IMR-90 (cell line): ENCODE measurements around the gene FOXS1.

Experiments
- CHD1 ChIP-seq: IDR thresholded peaks from 2 replicates; pipeline ENCODE4 v1.6.1; 2012; ENCODE audit warnings: low read depth, low read length, improper control_type of control experiment
- FOS ChIP-seq: fragments of 150-350 bp; IDR thresholded peaks from 2 replicates; pipeline ENCODE4 v1.6.1; 2016; ENCODE audit warnings: low read depth, low read length
- MAFK ChIP-seq: IDR thresholded peaks from 2 replicates; pipeline ENCODE4 v1.6.1; 2012; ENCODE audit warnings: low read depth, low read length, improper control_type of control experiment
- MXI1 ChIP-seq: IDR thresholded peaks from 2 replicates; pipeline ENCODE4 v1.6.1; 2012; ENCODE audit warnings: low read depth, mild to moderate bottlenecking, low read length, moderate library complexity, borderline replicate concordance
- POLR2A ChIP-seq: IDR thresholded peaks from 2 replicates; pipeline ENCODE4 v1.6.1; 2012; ENCODE audit warnings: mild to moderate bottlenecking, low read depth, low read length
- RAD21 ChIP-seq: IDR thresholded peaks from 2 replicates; pipeline ENCODE4 v1.6.1; 2012; ENCODE audit warnings: low read length, improper control_type of control experiment
- RCOR1 ChIP-seq: IDR thresholded peaks from 2 replicates; pipeline ENCODE4 v1.6.1; 2012; ENCODE audit warnings: mild to moderate bottlenecking, low read length, improper control_type of control experiment; ENCODE audit not compliant: insufficient replicate concordance
- RFX5 ChIP-seq: IDR thresholded peaks from 2 replicates; pipeline ENCODE4 v1.8.0; 2012; ENCODE audit warnings: low read depth, mild to moderate bottlenecking, low read length, moderate library complexity
- USF2 ChIP-seq: fragments of 150-350 bp; IDR thresholded peaks from 2 replicates; pipeline ENCODE4 v1.6.1; 2017; ENCODE audit warnings: mild to moderate bottlenecking, antibody characterized with exemption, low read length, low read depth
- TF ChIP-seq, protein P1 (sequence below): conservative IDR thresholded peaks from 2 replicates; pipeline ENCODE4 v1.5.1; 2012; ENCODE audit warnings: mild to moderate bottlenecking, low read depth, low read length, improper control_type of control experiment

GRCh38 chr20:31869673-31869941 lies 24.2 kb upstream of the FOXS1 start:
- TF ChIP-seq, protein P1, sequence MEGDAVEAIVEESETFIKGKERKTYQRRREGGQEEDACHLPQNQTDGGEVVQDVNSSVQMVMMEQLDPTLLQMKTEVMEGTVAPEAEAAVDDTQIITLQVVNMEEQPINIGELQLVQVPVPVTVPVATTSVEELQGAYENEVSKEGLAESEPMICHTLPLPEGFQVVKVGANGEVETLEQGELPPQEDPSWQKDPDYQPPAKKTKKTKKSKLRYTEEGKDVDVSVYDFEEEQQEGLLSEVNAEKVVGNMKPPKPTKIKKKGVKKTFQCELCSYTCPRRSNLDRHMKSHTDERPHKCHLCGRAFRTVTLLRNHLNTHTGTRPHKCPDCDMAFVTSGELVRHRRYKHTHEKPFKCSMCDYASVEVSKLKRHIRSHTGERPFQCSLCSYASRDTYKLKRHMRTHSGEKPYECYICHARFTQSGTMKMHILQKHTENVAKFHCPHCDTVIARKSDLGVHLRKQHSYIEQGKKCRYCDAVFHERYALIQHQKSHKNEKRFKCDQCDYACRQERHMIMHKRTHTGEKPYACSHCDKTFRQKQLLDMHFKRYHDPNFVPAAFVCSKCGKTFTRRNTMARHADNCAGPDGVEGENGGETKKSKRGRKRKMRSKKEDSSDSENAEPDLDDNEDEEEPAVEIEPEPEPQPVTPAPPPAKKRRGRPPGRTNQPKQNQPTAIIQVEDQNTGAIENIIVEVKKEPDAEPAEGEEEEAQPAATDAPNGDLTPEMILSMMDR: no peak
- TF ChIP-seq POLR2A (no peak), USF2 (no peak), RCOR1 (no peak), MXI1 (no peak), RAD21 (no peak), CHD1 (no peak), FOS (no peak), RFX5 (no peak), MAFK (no peak)
